ENCODE measurements around the gene DLG4. TPM values are rescaled to one million over a fixed set of nuclear protein-coding genes. Genes with fewer than 3 reads are reported as not detected.

DLG4 gene
- total RNA-seq, 3 donors from 2014 or later: 4.1 to 34.5 (median 6.6) TPM

GRCh38 chr17:7243453-7243729 is 23.8 kb upstream of the DLG4 start:
- H3K4me1 ChIP-seq (ENCODE audit: low read depth): peaks cover 18% of the 10 kb centered on the region
- H3K36me3 ChIP-seq (ENCODE audit: low read depth): peaks cover 3% of the 10 kb centered on the region
- TF ChIP-seq CTCF (IDR thresholded peaks at IDR 0.05): no peak
- DNase-seq: no peak
- H3K9me3 ChIP-seq: no peaks in the 10 kb centered on the region
- intact Hi-C loops (cut with DNase I, micrococcal nuclease): no loop called here
- ATAC-seq: no peak
- no peak overlapping the region for H3K4me3 ChIP-seq

- Histone ChIP-seq H3K4me3 (peak overlapping the region; percentile 70), H3K4me1 (ENCODE audit: low read depth) (peaks cover 18% of the 10 kb centered on the region), H3K9me3 (no peaks in the 10 kb centered on the region), H3K36me3 (ENCODE audit: low read depth) (peaks cover 3% of the 10 kb centered on the region)
- no peak for TF ChIP-seq CTCF (IDR thresholded peaks at IDR 0.05)
- DNase-seq: peak; percentile 97 to 99 (median 97)
- intact Hi-C loops (cut with DNase I, micrococcal nuclease): no loop called here
- ATAC-seq: peak; percentile 64
Measured at GRCh38 chr17:7242717-7243452, 23.2 kb upstream of the DLG4 start.

GRCh38 chr17:7241783-7242716 is 22.4 kb upstream of the DLG4 start, which contains the start of gene GABARAP:
Gene GABARAP (minus strand): TSS chr17:7242449. CDS start chr17:7242330, 119 bp downstream.
- H3K36me3 ChIP-seq (ENCODE audit: low read depth): peaks cover 3% of the 10 kb centered on the region

GRCh38 chr17:7241090-7241733 is 21.6 kb upstream of the DLG4 start:
- TF ChIP-seq CTCF (IDR thresholded peaks at IDR 0.05): no peak
- Histone ChIP-seq H3K9me3 (no peaks in the 10 kb centered on the region), H3K4me3 (peak overlapping the region; percentile 70), H3K4me1 (ENCODE audit: low read depth) (peaks cover 21% of the 10 kb centered on the region), H3K36me3 (ENCODE audit: low read depth) (peaks cover 3% of the 10 kb centered on the region)
- no peak for ATAC-seq
- DNase-seq: no peak
- intact Hi-C loops (cut with DNase I, micrococcal nuclease): no loop called here

More at GRCh38 chr17:7241783-7242716, 22.4 kb upstream of the DLG4 start, which contains the start of gene GABARAP:
- Histone ChIP-seq H3K4me3 (peak within 1 kb of the TSS; percentile 70), H3K9me3 (no peaks in the 10 kb centered on the region), H3K4me1 (ENCODE audit: low read depth) (peaks cover 21% of the 10 kb centered on the region)
- ATAC-seq (peak; percentile 74), DNase-seq (peak; percentile 96 to 98 (median 97))
- no peak for TF ChIP-seq CTCF (IDR thresholded peaks at IDR 0.05)
- intact Hi-C loops (cut with DNase I, micrococcal nuclease): no loop called here

- peaks cover 26% of the 10 kb centered on the region for H3K4me1 ChIP-seq (ENCODE audit: low read depth)
- ATAC-seq (no peak), DNase-seq (no peak)
- intact Hi-C loops (cut with DNase I, micrococcal nuclease): no loop called here
- TF ChIP-seq CTCF (IDR thresholded peaks at IDR 0.05): no peak
- peaks cover 3% of the 10 kb centered on the region for H3K36me3 ChIP-seq (ENCODE audit: low read depth)
- no peak overlapping the region for H3K4me3 ChIP-seq
- H3K9me3 ChIP-seq: no peaks in the 10 kb centered on the region
Measured at GRCh38 chr17:7240375-7240774, 20.7 kb upstream of the DLG4 start.

Data from mucosa of descending colon (tissue), 3 donors.